IPS-NIHi11 (cell line): ENCODE data around the gene CDK2.
"Not testable (repeated sequence)": the region's sequence is repeated elsewhere in the genome, so short reads cannot be mapped to it uniquely, and the experiment has no call there.

Source experiments
- DNase-seq: peaks from one replicate; pipeline ENCODE4 v3.0.0; 2012; ENCODE audit warnings: mixed read lengths, low spot score

Gene CDK2

DNA sequence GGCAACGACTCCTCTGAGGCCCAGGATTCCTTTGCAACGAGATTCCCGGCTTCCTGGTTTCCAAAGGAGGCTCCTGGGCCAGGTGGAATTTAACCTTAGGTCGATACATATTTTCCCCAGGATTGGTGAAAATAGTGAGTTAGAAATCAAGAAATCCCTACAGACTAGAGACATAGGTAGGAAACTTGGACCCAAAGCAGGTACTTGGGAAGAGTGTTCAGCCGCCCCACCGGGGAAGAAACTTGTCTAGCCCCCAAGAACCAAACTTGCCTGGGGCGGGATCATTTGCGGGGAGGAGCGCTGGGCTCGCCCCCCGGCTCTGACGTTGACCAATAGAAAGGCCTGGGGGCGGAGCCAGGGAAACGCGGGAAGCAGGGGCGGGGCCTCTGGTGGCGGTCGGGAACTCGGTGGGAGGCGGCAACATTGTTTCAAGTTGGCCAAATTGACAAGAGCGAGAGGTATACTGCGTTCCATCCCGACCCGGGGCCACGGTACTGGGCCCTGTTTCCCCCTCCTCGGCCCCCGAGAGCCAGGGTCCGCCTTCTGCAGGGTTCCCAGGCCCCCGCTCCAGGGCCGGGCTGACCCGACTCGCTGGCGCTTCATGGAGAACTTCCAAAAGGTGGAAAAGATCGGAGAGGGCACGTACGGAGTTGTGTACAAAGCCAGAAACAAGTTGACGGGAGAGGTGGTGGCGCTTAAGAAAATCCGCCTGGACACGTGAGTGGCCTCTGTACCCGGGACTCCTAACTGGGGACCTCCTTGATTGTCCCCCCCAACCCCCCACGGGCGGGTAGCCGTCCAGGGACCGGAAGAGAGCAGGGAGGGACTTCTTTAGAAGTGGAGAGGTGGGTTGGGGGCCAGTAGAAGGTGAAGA is at the start of gene CDK2:
CDK2 (plus strand) TSS at position 423 of the 874 bp plus-strand sequence; CDS start at position 602, 179 bp downstream.
- peak; percentile 94 for DNase-seq

DNA sequence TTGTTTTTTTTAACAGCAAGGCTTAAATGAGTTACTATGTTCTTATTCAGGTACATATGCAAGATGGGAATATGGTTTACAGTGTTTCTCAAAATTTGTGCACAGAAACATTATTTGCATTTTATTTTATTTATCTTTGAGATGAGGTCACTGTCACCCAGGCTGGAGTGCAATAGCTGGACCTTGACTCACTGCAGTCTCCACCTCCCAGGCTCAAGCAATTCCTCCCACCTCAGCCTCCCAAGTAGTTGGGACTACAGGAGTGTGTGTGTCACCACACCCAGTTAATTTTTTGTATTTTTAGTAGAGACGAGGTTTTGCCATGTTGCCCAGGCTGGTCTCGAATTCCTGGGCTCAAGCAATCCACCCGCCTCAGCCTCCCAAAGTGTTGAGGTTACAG is 47.6 kb upstream of the CDK2 start:
- not testable (repeated sequence) for DNase-seq

DNA sequence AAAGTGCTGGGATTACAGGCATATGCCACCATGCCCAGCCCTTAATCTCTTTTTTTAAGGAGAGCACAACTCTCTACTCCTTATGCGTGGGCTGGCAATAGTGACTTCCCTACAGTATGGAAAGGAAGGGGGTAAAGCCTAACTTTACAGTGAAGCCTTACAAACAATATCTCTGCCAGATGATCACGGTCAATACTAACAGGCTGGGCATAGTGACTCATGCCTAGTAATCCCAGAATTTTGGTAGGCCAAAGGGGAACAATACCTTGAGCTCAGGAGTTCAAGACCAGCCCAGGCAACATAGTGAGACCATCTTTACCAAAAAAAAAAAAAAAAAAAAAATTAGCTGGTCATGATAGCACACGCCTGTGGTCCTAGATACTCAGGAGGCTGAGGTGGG is 44.5 kb upstream of the CDK2 start:
- DNase-seq: no peak

DNA sequence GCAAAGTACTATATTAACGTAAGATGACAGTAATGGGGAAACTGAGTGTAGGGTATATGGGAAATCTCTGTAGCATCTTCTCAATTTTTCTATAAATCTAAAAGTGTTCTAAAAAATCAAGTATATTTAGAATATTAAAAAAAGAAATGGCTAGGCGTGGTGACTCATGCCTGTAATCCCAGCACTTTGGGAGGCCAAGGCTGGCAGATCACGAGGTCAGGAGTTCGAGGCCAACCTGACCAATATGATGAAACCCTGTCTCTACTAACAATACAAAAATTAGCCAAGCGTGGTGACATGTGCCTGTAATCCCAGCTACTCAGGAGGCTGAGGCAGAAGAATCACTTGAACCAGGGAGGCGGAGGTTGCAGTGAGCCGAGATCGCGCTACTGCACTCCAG is 43.0 kb upstream of the CDK2 start:
- DNase-seq: not testable (repeated sequence)

DNA sequence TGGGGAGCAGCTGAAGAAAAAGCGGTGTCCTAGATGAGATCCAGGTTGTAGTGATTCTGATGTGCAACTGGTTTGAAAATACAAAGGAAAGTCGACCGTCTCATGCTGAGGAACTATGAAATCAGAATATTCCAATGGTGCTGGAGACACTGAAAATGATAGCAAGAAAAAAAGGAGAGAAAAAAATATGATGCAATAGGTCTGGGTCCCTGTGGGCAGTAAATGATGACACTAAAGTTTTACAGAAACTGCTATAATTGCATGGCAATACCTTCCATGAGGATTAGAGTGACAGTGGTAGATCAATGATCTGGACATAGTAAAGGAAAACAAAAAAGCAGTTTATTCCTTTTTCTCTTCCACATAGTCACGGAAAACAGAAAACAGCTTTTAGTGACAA is 41.3 kb upstream of the CDK2 start:
- DNase-seq: no peak

DNA sequence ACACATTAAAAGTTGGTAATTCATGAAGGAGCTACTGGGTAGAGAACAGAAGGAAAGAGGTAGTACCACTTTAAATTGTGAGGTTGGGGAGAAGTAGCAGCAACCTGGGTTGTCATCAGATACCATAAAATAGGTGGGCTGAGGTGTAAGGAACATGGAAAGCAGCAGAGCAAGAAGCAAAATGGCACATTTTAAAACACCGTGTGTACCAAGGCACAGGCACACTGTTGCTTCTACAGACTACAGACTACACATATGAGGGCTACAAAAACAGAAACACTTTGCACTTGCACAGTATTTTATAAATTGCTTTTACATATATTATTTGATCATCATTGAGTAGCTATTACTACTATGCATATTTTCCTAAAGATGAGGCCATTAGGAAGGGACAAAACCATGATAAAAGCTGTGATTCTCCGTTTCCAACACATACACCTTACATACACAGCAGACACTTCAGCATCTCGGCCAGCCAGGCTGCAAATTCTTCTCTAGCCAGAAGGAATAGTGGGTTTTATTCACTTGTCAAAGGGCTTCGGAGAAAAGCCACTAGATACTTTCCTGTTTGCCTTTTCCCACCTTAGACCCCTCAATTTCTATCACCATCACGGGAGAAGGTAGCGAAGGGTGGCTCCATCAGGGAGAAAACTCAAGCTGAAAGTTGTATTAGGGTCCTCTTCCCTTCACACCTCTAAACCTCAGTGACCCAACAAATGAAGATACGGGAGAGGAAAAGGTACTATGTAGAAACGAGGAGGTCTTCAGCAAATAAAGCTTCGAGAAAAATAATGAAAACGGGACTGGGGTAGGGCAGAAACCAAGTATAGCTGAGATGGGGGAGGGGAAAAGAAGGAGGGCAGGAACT is 40.5 kb upstream of the CDK2 start:
- no peak for DNase-seq

DNA sequence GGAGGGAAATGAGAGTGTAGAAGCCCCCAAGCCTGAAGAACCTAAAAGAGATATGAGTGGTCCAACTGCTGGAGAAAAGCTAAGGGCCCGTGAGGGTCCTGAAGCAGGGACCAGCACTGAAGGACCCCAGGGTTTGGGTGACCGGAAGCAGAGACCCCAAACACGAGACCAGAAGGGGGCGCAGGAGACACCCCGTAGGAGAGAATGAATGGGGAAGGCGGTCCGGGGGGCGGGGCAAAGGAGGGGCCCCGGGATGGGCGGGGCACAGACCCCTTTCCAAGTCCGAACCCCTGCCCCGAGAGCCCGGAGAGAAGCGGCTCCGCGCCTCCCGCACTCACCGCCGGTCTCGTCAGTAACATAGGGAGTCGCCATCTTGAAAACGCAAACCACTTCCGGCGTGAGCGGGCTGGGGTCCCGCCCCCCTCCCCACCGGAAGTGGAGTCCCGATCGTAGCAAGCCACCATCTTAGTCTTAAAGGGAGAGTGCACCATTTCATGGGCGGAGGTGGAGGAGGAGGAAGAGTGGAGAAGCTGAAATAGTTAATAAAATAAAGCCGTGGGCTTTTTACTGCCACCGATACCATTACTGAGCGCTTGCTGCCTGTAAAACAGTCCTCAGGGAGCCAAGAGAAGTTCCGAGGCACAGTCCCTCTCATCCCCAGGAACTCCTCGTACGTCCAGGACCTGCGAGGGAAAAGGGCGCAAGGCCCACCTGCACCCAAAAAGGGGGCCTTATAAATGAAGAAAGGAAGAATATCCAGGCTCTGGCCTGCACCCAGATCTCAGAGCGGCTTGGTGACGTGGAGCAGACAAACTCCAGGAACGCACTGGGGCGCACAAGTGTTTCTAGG is 39.7 kb upstream of the CDK2 start:
- peak; percentile 97 for DNase-seq

DNA sequence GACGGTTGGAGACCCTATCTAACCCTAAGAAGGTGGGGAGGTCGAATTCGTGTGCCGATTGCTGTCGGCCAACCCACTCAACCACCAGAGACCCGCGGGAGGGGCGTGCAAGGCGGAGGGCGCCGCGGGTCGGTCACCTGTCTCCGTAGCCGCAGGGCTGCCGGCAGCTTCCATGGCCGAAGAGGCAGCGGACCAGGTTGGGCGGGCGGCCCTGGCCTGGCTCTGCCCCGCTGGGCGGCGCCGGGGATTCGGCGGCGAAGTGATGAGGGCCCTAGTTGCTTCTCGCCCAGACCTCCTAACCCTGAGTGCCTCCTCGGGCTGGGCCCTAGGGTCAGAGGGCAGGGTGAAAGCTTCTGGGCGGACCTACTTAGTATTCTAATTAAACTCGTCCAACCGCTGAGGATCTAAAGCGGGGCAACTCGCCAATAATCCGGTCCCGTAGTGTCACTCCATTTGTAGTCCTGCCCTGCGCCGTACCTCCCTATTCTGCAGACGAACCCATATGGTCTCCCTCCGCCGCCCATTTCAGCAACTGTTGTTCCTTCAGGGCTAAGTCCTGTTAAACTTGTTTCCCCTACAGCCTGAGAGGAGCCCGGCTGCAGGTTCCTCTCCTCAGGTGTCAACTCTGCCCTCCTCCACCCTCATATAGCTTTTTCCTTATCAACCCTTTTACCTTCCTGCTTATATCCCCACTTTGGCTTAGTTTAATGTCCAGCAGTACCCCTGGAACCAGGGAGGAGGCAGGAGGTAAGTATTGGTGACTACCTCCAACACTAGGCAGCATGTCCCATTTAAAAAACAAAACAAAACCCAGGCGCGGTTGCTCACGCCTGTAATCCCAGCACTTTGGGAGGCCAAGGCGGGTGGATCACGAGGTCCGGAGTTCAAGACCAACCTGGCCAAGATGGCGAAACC is 38.8 kb upstream of the CDK2 start, which contains the start of gene PYM1:
PYM1 (minus strand) TSS at position 307 of the 915 bp plus-strand sequence; CDS start at position 174, 133 bp downstream.
- peak; percentile 78 for DNase-seq

DNA sequence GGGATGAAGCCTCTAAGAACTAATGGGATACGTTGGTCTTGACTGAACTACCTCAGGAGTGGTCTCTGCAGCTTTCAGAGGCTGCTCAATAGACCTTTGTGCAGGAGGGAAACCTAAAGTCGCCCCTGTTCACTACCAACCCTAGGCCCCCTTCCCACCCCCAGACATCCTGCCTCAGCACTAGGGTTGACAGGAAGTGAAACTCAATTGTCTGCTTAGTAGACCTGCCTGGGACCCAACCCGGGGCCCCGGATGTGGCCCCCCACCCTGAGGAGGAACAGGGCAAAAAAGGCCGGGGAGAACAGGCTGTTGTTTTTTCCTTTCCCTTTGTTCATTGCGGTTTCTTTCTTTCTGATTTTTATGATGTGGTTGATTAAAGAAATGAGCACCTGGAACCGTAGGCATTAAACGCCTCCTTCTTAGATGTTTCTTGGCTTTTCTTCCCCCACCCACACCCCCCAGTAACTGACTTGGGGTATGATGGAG is 37.3 kb upstream of the CDK2 start:
- no peak for DNase-seq

DNA sequence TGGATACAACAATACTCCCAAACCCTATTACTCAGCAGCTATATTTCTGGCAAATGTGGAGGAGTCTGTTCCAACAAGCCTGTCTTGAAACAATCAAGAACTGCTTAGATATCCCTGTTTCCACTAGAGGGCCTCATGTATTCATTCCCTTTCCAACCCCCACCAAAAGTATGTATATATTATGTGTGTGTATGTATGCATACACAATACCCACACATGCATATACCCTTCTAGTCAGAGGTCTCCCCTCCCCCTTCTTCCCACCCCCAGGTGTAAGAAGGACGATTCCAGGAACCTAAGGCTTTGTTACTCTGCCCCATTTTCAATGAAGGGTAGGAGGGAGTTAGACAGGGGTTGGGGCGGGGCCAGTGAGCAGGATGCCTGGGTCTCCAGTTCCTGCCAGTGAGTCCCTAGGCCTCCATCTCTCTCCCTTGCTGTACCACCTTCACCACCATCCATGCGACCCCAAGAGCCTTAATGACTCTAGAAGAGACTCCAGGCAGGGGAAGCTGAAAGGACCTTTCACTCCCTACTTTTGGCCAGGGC is 35.8 kb upstream of the CDK2 start, which contains the start of gene DGKA:
DGKA (plus strand) TSS at position 392 of the 546 bp plus-strand sequence. CDS start 5,342 bp downstream, outside the sequence.
- peak; percentile 70 for DNase-seq

DNA sequence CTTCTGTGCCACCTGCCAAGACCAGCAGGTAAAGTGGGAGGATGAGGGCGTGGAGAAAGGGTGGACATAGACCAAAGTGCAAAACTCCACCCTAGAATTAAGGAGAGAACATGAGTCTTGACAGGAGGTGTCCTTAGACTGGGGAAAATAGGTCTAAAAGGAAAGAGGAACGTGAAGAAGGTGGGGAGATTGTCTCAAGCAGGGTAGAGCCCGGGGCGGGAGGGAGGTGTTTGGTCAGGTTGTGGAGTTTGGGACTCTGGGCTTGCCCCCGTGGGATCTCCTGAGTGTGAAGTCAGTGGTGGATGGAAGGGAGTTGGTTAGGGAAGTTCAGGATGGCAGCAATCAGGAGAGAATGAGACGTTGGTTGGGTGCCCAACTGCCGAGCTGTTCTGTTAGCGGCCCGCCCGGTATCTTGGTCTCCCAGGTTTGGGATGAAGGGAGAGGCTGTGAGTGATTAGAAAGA is 35.3 kb upstream of the CDK2 start:
- DNase-seq: no peak

DNA sequence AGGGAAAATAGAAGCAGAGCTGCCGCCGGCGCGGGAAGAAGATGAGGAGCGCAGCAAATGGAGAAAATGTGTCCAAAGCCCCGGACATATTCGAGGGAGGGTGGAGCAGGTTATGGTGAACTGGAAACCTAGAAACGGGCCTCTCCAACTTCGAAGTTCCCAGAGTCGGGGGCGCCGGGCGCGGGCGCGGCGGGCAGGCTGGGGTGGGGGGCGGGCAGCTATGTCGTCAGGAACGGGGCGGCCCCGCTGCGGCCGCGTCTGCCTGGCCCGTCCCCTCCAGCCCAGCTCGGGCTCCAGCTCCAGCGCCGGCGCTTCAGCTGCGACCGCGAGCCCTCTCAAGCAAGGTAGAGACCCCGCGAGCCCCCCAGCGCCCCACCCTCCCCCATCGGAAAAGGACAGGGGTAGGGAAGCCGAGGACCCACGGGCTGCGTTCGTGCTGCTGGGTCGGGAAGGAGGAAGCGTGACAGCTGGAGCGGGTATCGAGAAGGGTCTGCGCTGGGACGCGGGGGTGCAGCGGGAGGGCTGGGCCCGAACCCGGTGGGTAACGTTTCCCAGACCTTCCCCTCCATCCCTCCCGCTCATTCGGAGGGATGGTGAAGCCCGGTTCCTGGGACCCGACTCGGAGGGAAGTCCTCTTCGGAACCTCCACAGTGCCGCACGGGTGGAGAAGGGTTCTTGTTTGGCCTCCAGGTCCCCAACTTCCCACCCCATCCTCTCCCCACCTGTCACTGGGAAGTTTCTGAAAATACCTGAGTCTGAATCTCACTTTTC is 34.7 kb upstream of the CDK2 start:
- peak; percentile 85 for DNase-seq

DNA sequence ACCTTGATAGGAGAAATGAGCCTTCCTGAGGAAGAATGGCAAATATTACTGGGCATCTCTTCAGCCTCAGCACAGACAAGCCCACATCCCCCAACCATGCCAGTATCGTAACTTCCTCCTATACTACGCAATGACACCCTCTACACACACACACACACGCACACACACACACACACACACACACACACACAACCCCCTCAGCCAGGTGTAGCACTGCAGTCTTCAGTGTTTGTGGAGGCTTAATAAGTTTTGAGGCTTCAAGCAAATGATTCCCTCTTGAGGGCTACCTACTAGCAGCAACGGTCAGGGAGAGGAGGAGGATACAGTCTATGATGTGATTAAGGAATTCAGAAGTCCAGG is 34.1 kb upstream of the CDK2 start:
- DNase-seq: no peak

DNA sequence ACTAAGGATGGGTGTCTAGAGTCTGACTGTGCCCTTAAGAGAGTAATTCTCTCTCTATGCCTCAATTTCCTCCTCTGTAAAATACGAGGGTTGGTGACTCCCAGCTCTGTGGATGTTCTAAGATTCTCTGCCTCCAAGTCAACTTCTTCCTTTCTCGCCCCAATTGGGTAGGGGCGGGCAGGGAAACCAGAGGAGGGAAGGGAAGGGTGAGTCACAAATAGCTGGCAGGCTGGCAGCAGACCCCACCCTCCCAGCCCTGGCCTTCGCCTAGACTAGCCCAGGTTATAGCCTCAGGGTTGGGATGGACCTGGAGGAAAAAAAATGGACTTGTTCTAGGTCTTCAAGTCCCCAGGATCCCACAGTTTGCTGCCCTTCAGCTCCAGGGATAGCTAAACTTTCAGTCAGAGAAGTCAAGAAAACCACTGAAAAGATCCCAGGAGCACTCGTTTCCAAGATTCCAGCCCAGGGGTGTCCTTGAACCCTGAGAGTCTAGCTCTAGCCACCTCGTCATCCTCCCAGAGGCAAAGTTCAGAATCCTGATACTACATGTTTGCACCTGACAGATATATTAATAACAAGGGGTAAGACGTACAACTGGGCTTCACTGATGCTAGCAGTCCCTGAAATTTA is 33.3 kb upstream of the CDK2 start:
- DNase-seq: no peak

DNA sequence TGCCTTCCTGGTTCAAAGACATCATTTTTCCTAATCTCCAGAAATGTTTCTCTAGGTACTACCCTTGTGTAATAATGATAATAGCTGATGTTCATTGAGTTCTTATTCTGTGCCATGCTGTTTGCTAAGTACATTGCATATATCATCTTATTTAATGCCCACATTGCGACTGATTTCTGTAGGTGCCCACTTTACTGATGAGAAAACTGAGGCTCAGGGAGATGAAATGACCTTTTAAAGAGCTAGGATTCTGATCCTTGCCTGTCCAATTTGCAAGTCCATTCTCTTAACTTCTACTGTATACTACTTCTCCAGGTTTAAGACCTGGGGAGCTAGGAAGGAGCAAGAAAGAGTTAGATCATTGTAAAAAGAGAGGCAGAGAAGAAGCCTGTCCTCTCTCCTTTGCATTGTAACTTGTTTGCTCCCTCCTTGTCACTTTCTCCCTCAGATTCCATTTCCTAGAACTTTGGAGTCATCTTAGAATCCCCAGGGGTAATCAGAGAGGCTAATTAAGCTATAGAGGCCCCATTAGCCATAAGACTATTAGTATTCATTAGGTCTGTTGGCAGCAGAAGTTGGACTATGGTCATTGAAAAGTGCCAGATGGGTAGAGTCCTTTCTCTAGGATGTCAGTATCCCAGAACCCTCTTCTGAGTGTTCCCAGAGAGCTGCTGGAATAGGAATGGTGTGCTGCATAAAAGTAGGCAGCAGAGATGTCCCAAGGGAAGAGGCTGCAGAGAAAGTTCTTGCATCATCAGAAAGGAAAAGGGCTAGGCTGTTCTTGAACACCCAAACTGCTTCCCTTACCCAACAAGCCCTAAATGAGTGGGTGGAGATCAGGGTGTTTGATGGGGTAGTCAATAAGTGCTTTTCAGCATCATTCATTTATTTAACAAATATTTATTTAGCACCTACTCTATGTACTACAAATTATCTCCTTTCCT is 32.6 kb upstream of the CDK2 start:
- no peak for DNase-seq

DNA sequence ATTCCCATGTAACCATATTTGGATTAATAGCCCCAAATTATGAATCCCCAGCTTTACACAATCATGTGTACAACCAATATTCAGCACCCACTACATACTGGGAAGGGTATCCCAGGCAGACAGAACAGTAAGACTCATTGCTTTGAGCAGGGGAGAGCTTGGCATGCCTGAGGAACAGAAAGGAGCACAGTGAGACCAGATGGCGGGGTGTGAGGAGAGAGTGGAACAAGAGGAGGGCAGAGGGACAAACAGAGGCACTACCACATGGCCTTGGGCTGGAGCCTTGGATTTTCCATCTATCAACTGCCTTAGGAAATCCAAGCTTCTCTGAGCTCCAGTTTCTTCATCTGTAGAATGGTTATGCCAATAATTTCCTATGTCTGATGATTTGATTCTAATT is 31.9 kb upstream of the CDK2 start:
- no peak for DNase-seq

DNA sequence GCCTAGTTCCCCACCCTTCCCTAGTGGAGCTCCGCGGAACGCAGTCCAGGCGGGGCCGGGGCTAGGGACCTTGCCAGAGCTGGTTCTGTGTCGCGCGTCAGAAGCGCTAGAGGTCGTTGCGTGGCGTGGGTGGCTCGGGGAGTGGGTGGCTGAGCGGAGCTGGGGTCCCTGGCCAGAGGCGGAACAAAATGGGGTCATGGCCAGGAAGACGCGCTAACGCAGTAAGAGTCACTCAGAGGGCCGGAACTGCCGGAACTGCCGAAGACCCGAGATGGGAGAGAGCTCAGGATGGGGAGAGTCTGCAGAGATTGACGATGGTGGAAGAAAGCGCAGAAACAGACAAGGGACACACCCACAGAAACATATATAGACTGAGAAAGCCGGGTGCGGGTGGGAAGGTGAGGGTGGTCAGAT is 30.9 kb upstream of the CDK2 start:
- DNase-seq: no peak

DNA sequence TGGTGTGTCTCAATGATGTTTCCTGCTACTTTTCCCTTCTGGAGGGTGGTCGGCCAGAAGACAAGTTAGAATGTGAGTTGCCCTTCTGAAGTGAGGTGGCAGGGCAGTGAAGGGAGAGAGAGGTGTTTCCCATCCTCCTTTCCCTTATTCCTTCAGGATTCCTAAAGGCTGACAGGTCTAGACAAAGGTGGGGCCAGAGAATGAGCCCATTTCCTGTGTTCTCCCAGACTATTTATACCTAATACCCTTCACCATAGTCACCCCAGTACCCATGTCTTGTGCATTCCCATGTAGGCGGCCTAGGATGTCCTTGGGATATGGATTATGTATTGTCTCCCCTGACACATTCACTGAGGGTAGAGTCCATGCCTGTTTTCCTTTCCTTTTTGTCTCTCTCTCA is 28.6 kb upstream of the CDK2 start:
- DNase-seq: no peak
